GM12891 (cell line): ENCODE results near the gene STK24.

Experiments
- POLR2A ChIP-seq: IDR thresholded peaks from 2 replicates; pipeline ENCODE4 v1.6.1; 2011; ENCODE audit warnings: low read depth, low read length, control low read depth
- TAF1 ChIP-seq: IDR thresholded peaks from 2 replicates; pipeline ENCODE4 v1.6.1; 2011; ENCODE audit warnings: low read depth, low read length, control low read depth

DNA sequence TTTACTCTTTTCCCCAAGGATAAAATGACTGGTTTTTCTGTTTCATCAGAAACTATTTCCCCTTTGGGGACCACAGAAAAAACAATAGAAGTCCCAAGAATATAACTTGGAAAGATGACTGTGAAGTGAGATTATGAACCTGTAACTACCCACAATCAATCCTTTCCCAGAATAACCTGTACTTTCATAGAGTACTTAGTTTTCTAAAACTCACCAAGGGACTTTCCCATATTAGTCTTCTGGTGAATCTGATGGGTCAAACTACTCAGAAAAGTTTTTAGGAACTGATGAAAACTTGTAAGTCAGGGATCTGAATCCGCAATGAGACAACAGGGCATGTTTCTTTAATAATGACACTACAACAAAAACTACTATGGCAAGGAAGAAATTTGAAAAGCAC lies 62.6 kb downstream of the STK24 start:
- no peak for TF ChIP-seq POLR2A
- TF ChIP-seq TAF1, result no peak
